Parathyroid adenoma (tissue), 2 donors: ENCODE measurements around the gene POMT2.

Experiments used
- H2AFZ ChIP-seq: fragments of 300-600 bp; sonication (generic); one replicate; pipeline ENCODE4 v1.7.0; 2017; ENCODE audit warnings: antibody characterized with exemption, mild to moderate bottlenecking
- H3K27ac ChIP-seq: fragments of 300-600 bp; sonication (generic); one replicate; pipeline ENCODE4 v1.7.0; 2017
- H3K27me3 ChIP-seq: fragments of 300-600 bp; sonication (generic); one replicate; pipeline ENCODE4 v1.7.0; 2017; ENCODE audit warnings: low read length; ENCODE audit not compliant: control insufficient read depth, insufficient read depth
- H3K36me3 ChIP-seq: fragments of 300-600 bp; sonication (generic); one replicate; pipeline ENCODE4 v1.7.0; 2017; ENCODE audit warnings: low read length; ENCODE audit not compliant: control insufficient read depth, insufficient read depth
- H3K4me1 ChIP-seq: fragments of 300-600 bp; sonication (generic); one replicate; pipeline ENCODE4 v1.7.0; 2017; ENCODE audit warnings: control low read depth
- H3K4me2 ChIP-seq: fragments of 300-600 bp; sonication (generic); one replicate; pipeline ENCODE4 v1.7.0; 2017; ENCODE audit warnings: low read length
- H3K4me3 ChIP-seq: fragments of 300-600 bp; sonication (generic); one replicate; pipeline ENCODE4 v1.7.0; 2017; ENCODE audit warnings: low read depth, low read length
- H3K79me2 ChIP-seq: fragments of 300-600 bp; sonication (generic); one replicate; pipeline ENCODE4 v1.7.0; 2017; ENCODE audit warnings: control low read depth
- H3K9ac ChIP-seq: fragments of 300-600 bp; sonication (generic); one replicate; pipeline ENCODE4 v1.7.0; 2017; ENCODE audit warnings: mild to moderate bottlenecking
- H3K9me3 ChIP-seq: fragments of 300-600 bp; sonication (generic); one replicate; pipeline ENCODE4 v1.7.0; 2017; ENCODE audit warnings: low read length; ENCODE audit not compliant: control insufficient read depth
- TF ChIP-seq, protein P1 (sequence below): fragments of 300-600 bp; sonication (generic); IDR thresholded peaks from one replicate; pipeline ENCODE4 v1.7.0; 2017; ENCODE audit warnings: antibody characterized with exemption, mild to moderate bottlenecking
- donor health status: primary hyperparathyroidism.

Gene POMT2

DNA sequence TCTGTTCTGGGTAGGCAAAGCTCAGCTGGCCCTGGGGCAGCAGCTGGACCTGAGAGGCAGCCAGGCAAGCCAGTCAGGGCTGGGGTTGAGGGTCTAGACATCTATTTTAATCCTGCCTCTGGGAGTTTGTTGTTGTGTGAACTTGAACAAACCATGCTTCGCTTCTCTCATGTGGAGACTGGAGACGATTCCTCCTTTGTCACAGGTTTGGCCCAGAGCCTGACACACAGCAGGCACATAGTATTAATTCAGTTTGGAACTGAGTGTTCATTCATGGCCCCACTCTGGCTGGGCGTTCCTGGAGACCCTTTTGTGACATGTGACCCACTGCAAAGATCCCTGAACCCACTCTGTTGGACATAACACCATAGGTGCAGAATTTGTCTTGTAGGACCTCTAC is 89.0 kb downstream of the POMT2 start:
- no peaks in the 10 kb centered on the region for H3K27me3 ChIP-seq
- H3K4me1 ChIP-seq = no peaks in the 10 kb centered on the region
- H3K9me3 ChIP-seq = no peaks in the 10 kb centered on the region
- H3K27ac ChIP-seq = no peak overlapping the region
- no peak overlapping the region for H3K4me3 ChIP-seq
- no peak overlapping the region for H3K4me2 ChIP-seq
- TF ChIP-seq, protein P1, sequence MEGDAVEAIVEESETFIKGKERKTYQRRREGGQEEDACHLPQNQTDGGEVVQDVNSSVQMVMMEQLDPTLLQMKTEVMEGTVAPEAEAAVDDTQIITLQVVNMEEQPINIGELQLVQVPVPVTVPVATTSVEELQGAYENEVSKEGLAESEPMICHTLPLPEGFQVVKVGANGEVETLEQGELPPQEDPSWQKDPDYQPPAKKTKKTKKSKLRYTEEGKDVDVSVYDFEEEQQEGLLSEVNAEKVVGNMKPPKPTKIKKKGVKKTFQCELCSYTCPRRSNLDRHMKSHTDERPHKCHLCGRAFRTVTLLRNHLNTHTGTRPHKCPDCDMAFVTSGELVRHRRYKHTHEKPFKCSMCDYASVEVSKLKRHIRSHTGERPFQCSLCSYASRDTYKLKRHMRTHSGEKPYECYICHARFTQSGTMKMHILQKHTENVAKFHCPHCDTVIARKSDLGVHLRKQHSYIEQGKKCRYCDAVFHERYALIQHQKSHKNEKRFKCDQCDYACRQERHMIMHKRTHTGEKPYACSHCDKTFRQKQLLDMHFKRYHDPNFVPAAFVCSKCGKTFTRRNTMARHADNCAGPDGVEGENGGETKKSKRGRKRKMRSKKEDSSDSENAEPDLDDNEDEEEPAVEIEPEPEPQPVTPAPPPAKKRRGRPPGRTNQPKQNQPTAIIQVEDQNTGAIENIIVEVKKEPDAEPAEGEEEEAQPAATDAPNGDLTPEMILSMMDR = no peak
- H3K36me3 ChIP-seq = no peaks in the 10 kb centered on the region
- H3K79me2 ChIP-seq = no peaks in the 10 kb centered on the region
- H2AFZ ChIP-seq = no peak overlapping the region
- H3K9ac ChIP-seq = no peak overlapping the region

DNA sequence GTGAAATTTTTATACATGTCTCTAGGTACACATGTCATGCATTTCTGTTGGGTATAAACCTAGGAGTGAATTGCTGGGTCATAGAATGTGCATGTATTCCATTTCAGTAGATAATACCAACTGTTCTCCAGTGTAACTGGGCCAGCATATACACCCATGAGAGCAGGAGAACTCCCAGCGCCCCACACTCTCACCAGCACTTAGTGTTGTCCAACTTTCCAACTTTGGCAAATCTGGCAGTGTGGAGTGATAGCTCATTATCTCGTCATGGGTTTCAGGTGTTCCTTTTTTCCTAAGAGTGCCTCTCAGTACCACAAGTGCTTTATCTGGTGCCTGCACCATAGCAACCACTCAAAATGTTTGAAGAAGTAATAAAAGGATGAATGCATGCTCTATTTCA is 89.8 kb downstream of the POMT2 start:
- no peak overlapping the region for H2AFZ ChIP-seq
- H3K4me2 ChIP-seq = no peak overlapping the region
- no peaks in the 10 kb centered on the region for H3K27me3 ChIP-seq
- H3K27ac ChIP-seq = no peak overlapping the region
- H3K36me3 ChIP-seq = no peaks in the 10 kb centered on the region
- H3K4me3 ChIP-seq = no peak overlapping the region
- TF ChIP-seq, protein P1 = no peak
- no peaks in the 10 kb centered on the region for H3K9me3 ChIP-seq
- no peaks in the 10 kb centered on the region for H3K79me2 ChIP-seq
- H3K4me1 ChIP-seq = no peaks in the 10 kb centered on the region
- no peak overlapping the region for H3K9ac ChIP-seq

DNA sequence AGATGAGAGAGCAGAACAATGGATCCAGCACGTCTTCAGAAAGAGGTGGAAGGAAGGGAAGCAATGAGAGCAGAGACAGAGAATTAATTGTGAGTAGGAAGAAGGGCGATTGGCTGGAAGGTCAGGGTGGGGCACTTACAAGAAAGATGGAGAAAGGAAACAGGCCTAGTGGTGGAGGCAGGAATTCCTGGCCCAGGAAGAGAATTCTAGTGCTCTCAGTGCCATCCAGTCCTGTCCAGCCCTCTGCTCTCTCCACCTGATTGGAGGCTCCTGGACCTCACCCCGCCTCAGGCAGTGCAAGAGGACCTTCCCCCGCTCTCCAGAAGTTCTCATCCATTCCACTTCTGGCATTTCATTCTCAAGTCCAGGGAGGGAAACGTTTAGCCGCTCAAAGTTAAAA is 92.6 kb downstream of the POMT2 start:
- Histone ChIP-seq H3K36me3 (no peaks in the 10 kb centered on the region), H3K27me3 (no peaks in the 10 kb centered on the region), H3K9ac (no peak overlapping the region), H2AFZ (no peak overlapping the region), H3K79me2 (no peaks in the 10 kb centered on the region), H3K27ac (no peak overlapping the region), H3K4me3 (no peak overlapping the region), H3K4me2 (no peak overlapping the region), H3K9me3 (no peaks in the 10 kb centered on the region), H3K4me1 (no peaks in the 10 kb centered on the region)
- TF ChIP-seq, protein P1 = no peak

DNA sequence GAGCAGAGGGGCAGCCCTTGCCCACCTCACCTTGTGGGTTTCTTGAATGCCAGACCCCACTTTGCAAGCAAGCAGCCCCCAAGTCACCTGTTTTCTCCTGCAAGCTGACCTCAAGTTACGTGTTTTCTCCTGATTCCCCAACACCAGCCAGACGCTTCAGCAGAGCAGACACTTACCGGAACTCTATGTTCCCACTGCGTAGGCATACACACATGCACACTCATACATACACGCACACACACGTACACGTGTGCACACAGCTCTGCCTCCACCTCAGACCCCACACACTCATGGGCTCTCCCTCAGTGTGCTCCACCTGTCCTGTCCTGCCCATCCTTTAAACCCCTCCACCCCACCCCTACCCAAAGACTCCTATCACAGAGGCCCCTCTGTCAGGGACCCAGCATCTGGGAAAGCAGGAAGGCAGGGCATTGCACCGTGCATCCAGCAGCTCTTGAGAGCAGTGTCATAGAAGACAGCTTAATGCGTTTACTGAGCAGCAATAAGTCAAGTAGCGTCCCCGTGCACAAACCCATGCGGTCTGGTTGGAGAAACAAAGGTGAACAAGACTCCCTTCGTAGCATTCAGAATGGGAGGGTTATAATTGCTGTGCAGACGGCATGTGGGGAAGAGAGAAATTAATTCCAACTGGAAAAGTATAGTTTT is 94.7 kb downstream of the POMT2 start:
- no peaks in the 10 kb centered on the region for H3K9me3 ChIP-seq
- no peak overlapping the region for H3K9ac ChIP-seq
- no peak overlapping the region for H2AFZ ChIP-seq
- H3K36me3 ChIP-seq = no peaks in the 10 kb centered on the region
- H3K79me2 ChIP-seq = no peaks in the 10 kb centered on the region
- no peaks in the 10 kb centered on the region for H3K4me1 ChIP-seq
- TF ChIP-seq, protein P1 = no peak
- H3K4me3 ChIP-seq = no peak overlapping the region
- no peak overlapping the region for H3K27ac ChIP-seq
- no peak overlapping the region for H3K4me2 ChIP-seq
- no peaks in the 10 kb centered on the region for H3K27me3 ChIP-seq

DNA sequence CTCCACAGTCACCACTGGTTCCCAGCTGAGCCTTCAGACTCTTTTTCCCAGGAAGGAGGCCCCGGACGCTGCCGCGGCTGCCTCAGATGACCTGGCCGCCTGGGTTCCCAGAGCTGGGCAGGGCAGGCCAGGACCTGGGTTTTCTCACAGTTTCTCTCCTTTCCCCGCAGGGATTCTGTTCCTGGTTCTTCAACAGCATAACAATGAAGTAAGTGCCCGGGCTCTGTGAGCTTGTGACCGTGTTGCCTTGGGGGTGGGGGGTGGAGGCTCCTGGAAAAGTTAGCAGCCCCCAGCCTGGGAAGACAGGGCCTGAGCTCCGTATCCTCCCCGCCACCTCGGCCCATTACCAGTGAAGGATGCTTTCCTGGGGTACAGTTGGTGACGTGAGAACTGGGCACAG is 95.4 kb downstream of the POMT2 start:
- Histone ChIP-seq H2AFZ (no peak overlapping the region), H3K36me3 (no peaks in the 10 kb centered on the region), H3K27ac (no peak overlapping the region), H3K4me3 (no peak overlapping the region), H3K9me3 (no peaks in the 10 kb centered on the region), H3K27me3 (no peaks in the 10 kb centered on the region), H3K79me2 (no peaks in the 10 kb centered on the region), H3K4me1 (no peaks in the 10 kb centered on the region), H3K4me2 (no peak overlapping the region), H3K9ac (no peak overlapping the region)
- TF ChIP-seq, protein P1 = no peak
